ENCODE measurements around the gene AGRN. TPM values are rescaled to one million over a fixed set of nuclear protein-coding genes. Genes with fewer than 3 reads are reported as not detected.

Gene AGRN
- total RNA-seq, 1 experiment from 2014 or later, result 134 TPM

GRCh38 chr1:991895-992294 lies 28.0 kb upstream of the AGRN start:
- intact Hi-C loops (cut with micrococcal nuclease), result no loop called here
- ATAC-seq (no peak), DNase-seq (ENCODE audit: low read depth, low spot score) (no peak)
- no peak overlapping the region for H3K4me2 ChIP-seq (ENCODE audit: low read length)
- no peaks in the 10 kb centered on the region for H3K79me2 ChIP-seq (ENCODE audit: insufficient read depth, low read length)
- no peaks in the 10 kb centered on the region; the same call in 1 of the 2 replicates for H4K20me1 ChIP-seq (ENCODE audit: insufficient read depth)
- peaks cover 0 to 5% of the 10 kb centered on the region in 2 experiments; a peak in 2 of 4 replicates for H3K4me1 ChIP-seq (ENCODE audit: control insufficient read depth in 1 of 2, insufficient read depth in 2 of 2, low read length in 2 of 2)
- BruUV-seq (replicated peaks), result no TSS peak
- H3K4me3 ChIP-seq (replicated peaks in 1 of 2; ENCODE audit: low read depth in 1 of 2, low read length in 2 of 2), result no peak overlapping the region
- H3K36me3 ChIP-seq (ENCODE audit: control insufficient read depth in 1 of 2, insufficient read depth in 2 of 2, low read length in 2 of 2), result no peaks in the 10 kb centered on the region
- no peaks in the 10 kb centered on the region for H3K27me3 ChIP-seq (ENCODE audit: insufficient read depth, low read length)
- CTCF ChIA-PET, result no interaction called here
- H3K9me2 ChIP-seq (ENCODE audit: insufficient read depth), result no peaks in the 10 kb centered on the region
- no peak overlapping the region for H3K27ac ChIP-seq (ENCODE audit: low read depth, low read length)
- H2AFZ ChIP-seq (ENCODE audit: low read depth, low read length, poor library complexity, severe bottlenecking), result no peak overlapping the region
- no peak for TF ChIP-seq ELF1 (IDR thresholded peaks at IDR 0.05; ENCODE audit: borderline replicate concordance, low read depth)
- TF ChIP-seq EZH2phosphoT487 (IDR thresholded peaks at IDR 0.05; ENCODE audit: borderline replicate concordance), result no peak
- TF ChIP-seq FOSL1 (IDR thresholded peaks at IDR 0.05; ENCODE audit: low read depth), result no peak
- no peak for TF ChIP-seq REST (IDR thresholded peaks at IDR 0.05; ENCODE audit: low read depth)
- no peak for TF ChIP-seq MAX (IDR thresholded peaks at IDR 0.05)
- no peak for TF ChIP-seq TCF7L2 (IDR thresholded peaks at IDR 0.05; ENCODE audit: borderline replicate concordance, extremely low read depth, insufficient read depth, insufficient read length)
- TF ChIP-seq SP1 (IDR thresholded peaks at IDR 0.05; ENCODE audit: low read depth), result no peak
- TF ChIP-seq JUND (IDR thresholded peaks at IDR 0.05), result no peak
- TF ChIP-seq RAD21 (IDR thresholded peaks at IDR 0.05; ENCODE audit: low read depth), result no peak
- TF ChIP-seq CBX3 (IDR thresholded peaks at IDR 0.05; ENCODE audit: low read depth), result no peak
- TF ChIP-seq EZH2 (IDR thresholded peaks at IDR 0.05), result no peak
- no peak for TF ChIP-seq ATF3 (IDR thresholded peaks at IDR 0.05)
- no peak for TF ChIP-seq CTCF (IDR thresholded peaks at IDR 0.05 in 2 of 3, conservative IDR thresholded peaks at IDR 0.05 in 1 of 3; ENCODE audit: borderline replicate concordance in 1 of 3, insufficient read depth in 1 of 3, low read depth in 2 of 3, low read length in 2 of 3)
- H3K9me3 ChIP-seq (ENCODE audit: control insufficient read depth in 1 of 2, insufficient read depth in 1 of 2, low read depth in 1 of 2, low read length in 2 of 2), result no peaks in the 10 kb centered on the region; a peak in 1 of 4 replicates
- H3K9ac ChIP-seq (ENCODE audit: low read length), result no peak overlapping the region
- RAD21 ChIA-PET (ENCODE audit: low non-redundant PET in 1 of 2, low total read pairs in 2 of 2, uncharacterized antibody in 2 of 2, unreplicated experiment in 2 of 2), result no interaction called here
- POLR2A ChIA-PET, result no interaction called here

Measured in HCT116 (cell line).